T-helper 9 cell (primary cell): ENCODE data around the gene KRT73.
A peak's percentile ranks its signal among the peaks of the same experiment; 100 is the strongest.
"Not testable (repeated sequence)": the region's sequence is repeated elsewhere in the genome, so short reads cannot be mapped to it uniquely, and the experiment has no call there.

Source experiments
- DNase-seq: peaks from one replicate; pipeline ENCODE4 v3.0.0-alpha.2; 2020

Gene KRT73

GRCh38 chr12:52598966-52599365, 19.4 kb downstream of the KRT73 start:
- no peak for DNase-seq

GRCh38 chr12:52594237-52594636, 24.1 kb downstream of the KRT73 start:
- not testable (repeated sequence) for DNase-seq

GRCh38 chr12:52591521-52591920, 26.8 kb downstream of the KRT73 start:
- no peak for DNase-seq

- no peak for DNase-seq
Observed at GRCh38 chr12:52590021-52590420, 28.3 kb downstream of the KRT73 start.

GRCh38 chr12:52587563-52587962, 30.8 kb downstream of the KRT73 start:
- no peak for DNase-seq

- peak; percentile 26 for DNase-seq
Observed at GRCh38 chr12:52585946-52586345, 32.4 kb downstream of the KRT73 start.

- DNase-seq = no peak
Observed at GRCh38 chr12:52585066-52585465, 33.3 kb downstream of the KRT73 start.

GRCh38 chr12:52584156-52584682, 34.1 kb downstream of the KRT73 start:
- no peak for DNase-seq

- peak; percentile 34 for DNase-seq
Observed at GRCh38 chr12:52582971-52583456, 35.3 kb downstream of the KRT73 start.

GRCh38 chr12:52582486-52582885, 35.9 kb downstream of the KRT73 start:
- no peak for DNase-seq

- DNase-seq = no peak
Observed at GRCh38 chr12:52581481-52581880, 36.9 kb downstream of the KRT73 start.

GRCh38 chr12:52581066-52581465, 37.3 kb downstream of the KRT73 start:
- DNase-seq = no peak

- DNase-seq = no peak
Observed at GRCh38 chr12:52580496-52580895, 37.9 kb downstream of the KRT73 start.

- no peak for DNase-seq
Observed at GRCh38 chr12:52579468-52580465, 38.6 kb downstream of the KRT73 start.

- DNase-seq = no peak
Observed at GRCh38 chr12:52578469-52578868, 39.9 kb downstream of the KRT73 start.

GRCh38 chr12:52577316-52577715, 41.0 kb downstream of the KRT73 start:
- DNase-seq = no peak

GRCh38 chr12:52575948-52576347, 42.4 kb downstream of the KRT73 start:
- DNase-seq = no peak

GRCh38 chr12:52575256-52575655, 43.1 kb downstream of the KRT73 start:
- no peak for DNase-seq

GRCh38 chr12:52573743-52574142, 44.6 kb downstream of the KRT73 start, which contains the start of gene KRT74:
TSS of gene KRT74 (minus strand) at chr12:52573843. CDS start at chr12:52573777, 66 bp downstream.
- no peak for DNase-seq

- DNase-seq = no peak
Observed at GRCh38 chr12:52573306-52573705, 45.1 kb downstream of the KRT73 start.

- DNase-seq = no peak
Observed at GRCh38 chr12:52570511-52570910, 47.8 kb downstream of the KRT73 start.

GRCh38 chr12:52568111-52568510, 50.2 kb downstream of the KRT73 start:
- no peak for DNase-seq

GRCh38 chr12:52566847-52567291, 51.5 kb downstream of the KRT73 start:
- DNase-seq = no peak

- DNase-seq = no peak
Observed at GRCh38 chr12:52564582-52564981, 53.8 kb downstream of the KRT73 start.
